ENCODE measurements around the gene IQCE.

Gene IQCE

DNA sequence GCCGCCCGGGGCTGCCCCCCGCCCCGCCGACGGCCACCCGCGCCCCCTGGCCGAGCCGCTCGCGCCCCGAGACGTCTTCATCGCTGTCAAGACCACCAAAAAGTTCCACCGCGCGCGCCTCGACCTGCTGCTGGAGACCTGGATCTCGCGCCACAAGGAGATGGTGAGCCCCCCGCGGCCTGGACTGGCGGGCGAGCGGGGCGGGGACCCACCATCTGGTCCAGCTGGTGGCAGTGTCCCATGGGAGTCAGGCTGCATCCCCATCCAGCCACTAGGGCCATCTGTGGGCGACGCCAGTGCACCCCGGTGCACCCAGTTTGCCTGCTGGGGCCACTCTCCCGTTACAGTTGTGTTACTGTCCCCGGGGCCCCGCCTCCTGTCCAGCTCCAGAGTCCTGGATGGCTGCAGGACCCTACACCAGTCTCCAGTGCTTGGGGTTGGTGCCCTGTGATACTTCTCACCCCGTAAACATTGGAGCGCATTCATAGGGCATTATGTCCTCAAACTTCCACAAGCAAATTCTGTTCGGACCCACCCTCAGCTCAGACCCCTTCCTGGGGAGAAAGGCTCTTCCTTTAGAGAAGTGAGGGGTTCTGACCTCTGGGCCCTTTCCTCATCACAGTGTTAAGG lies 38.5 kb upstream of the IQCE start:
- no peak for TF ChIP-seq TOX (CRISPR knock-in tag; IDR thresholded peaks at IDR 0.05; ENCODE audit: borderline replicate concordance)
- TF ChIP-seq ZNF8 (CRISPR knock-in tag; IDR thresholded peaks at IDR 0.05): no peak
- TF ChIP-seq ISL1 (CRISPR knock-in tag; IDR thresholded peaks at IDR 0.05): no peak
- TF ChIP-seq, protein P1, sequence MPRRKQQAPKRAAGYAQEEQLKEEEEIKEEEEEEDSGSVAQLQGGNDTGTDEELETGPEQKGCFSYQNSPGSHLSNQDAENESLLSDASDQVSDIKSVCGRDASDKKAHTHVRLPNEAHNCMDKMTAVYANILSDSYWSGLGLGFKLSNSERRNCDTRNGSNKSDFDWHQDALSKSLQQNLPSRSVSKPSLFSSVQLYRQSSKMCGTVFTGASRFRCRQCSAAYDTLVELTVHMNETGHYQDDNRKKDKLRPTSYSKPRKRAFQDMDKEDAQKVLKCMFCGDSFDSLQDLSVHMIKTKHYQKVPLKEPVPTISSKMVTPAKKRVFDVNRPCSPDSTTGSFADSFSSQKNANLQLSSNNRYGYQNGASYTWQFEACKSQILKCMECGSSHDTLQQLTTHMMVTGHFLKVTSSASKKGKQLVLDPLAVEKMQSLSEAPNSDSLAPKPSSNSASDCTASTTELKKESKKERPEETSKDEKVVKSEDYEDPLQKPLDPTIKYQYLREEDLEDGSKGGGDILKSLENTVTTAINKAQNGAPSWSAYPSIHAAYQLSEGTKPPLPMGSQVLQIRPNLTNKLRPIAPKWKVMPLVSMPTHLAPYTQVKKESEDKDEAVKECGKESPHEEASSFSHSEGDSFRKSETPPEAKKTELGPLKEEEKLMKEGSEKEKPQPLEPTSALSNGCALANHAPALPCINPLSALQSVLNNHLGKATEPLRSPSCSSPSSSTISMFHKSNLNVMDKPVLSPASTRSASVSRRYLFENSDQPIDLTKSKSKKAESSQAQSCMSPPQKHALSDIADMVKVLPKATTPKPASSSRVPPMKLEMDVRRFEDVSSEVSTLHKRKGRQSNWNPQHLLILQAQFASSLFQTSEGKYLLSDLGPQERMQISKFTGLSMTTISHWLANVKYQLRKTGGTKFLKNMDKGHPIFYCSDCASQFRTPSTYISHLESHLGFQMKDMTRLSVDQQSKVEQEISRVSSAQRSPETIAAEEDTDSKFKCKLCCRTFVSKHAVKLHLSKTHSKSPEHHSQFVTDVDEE (CRISPR knock-in tag; IDR thresholded peaks at IDR 0.05): no peak
- ATAC-seq: peak; percentile 15; the same call in 2 of the 3 replicates

- TF ChIP-seq CSRNP3 (CRISPR knock-in tag; IDR thresholded peaks at IDR 0.05) (no peak), GLIS3 (CRISPR knock-in tag; IDR thresholded peaks at IDR 0.05) (no peak), SNAI2 (CRISPR knock-in tag; IDR thresholded peaks at IDR 0.05) (no peak), CSDC2 (CRISPR knock-in tag; IDR thresholded peaks at IDR 0.05) (no peak), ZFP3 (CRISPR knock-in tag; IDR thresholded peaks at IDR 0.05) (no peak), PPARA (CRISPR knock-in tag; IDR thresholded peaks at IDR 0.05; ENCODE audit: borderline replicate concordance) (no peak), TOX (CRISPR knock-in tag; IDR thresholded peaks at IDR 0.05; ENCODE audit: borderline replicate concordance) (no peak), ZC3H10 (CRISPR knock-in tag; IDR thresholded peaks at IDR 0.05) (no peak), ZFP30 (CRISPR knock-in tag; IDR thresholded peaks at IDR 0.05) (no peak), ZNF70 (CRISPR knock-in tag; IDR thresholded peaks at IDR 0.05) (no peak), POU6F1 (CRISPR knock-in tag; IDR thresholded peaks at IDR 0.05; ENCODE audit: borderline replicate concordance, low read depth) (no peak), ARNTL (CRISPR knock-in tag; IDR thresholded peaks at IDR 0.05; ENCODE audit: borderline replicate concordance, low read depth) (no peak), OSR1 (CRISPR knock-in tag; IDR thresholded peaks at IDR 0.05) (no peak), CREB5 (CRISPR knock-in tag; IDR thresholded peaks at IDR 0.05; ENCODE audit: low read depth) (no peak), RARB (CRISPR knock-in tag; IDR thresholded peaks at IDR 0.05) (no peak), TCF4 (CRISPR knock-in tag; IDR thresholded peaks at IDR 0.05; ENCODE audit: borderline replicate concordance) (no peak), ESRRG (CRISPR knock-in tag; IDR thresholded peaks at IDR 0.05) (no peak), PATZ1 (CRISPR knock-in tag; IDR thresholded peaks at IDR 0.05; ENCODE audit: borderline replicate concordance) (no peak)
- ATAC-seq: no peak
These were observed 38.0 kb upstream of the IQCE start for GRCh38 chr7:2520761-2521290.

DNA sequence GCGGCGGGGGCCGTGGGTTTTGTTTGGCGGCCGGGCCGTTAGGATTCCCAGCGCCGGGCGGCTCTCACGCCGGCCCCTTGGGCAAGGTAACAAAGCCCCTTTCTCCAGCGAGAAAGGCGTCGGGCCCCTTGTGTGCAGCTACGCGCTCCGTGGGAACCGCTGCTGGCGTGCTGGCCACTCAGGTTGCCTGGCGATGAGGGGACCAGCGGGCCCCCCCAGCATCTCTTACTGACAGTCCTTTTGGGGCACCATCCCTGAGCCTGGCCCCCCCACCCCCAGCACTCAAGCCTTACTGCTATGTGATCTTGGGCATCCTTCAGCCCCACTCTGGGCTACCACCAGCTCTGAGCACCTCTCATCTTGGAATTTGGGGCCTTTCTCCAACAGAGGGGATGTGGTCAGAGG lies 37.4 kb upstream of the IQCE start:
- TF ChIP-seq ZFP3 (CRISPR knock-in tag; IDR thresholded peaks at IDR 0.05) (no peak), ZNF70 (CRISPR knock-in tag; IDR thresholded peaks at IDR 0.05) (no peak), ZFP30 (CRISPR knock-in tag; IDR thresholded peaks at IDR 0.05) (no peak), ESRRG (CRISPR knock-in tag; IDR thresholded peaks at IDR 0.05) (no peak), GLIS3 (CRISPR knock-in tag; IDR thresholded peaks at IDR 0.05) (no peak), CSRNP3 (CRISPR knock-in tag; IDR thresholded peaks at IDR 0.05) (no peak), ARNTL (CRISPR knock-in tag; IDR thresholded peaks at IDR 0.05; ENCODE audit: borderline replicate concordance, low read depth) (no peak), CSDC2 (CRISPR knock-in tag; IDR thresholded peaks at IDR 0.05) (no peak), OSR1 (CRISPR knock-in tag; IDR thresholded peaks at IDR 0.05) (no peak)
- TF ChIP-seq, protein P1 (CRISPR knock-in tag; IDR thresholded peaks at IDR 0.05): no peak
- ATAC-seq: no peak
